HepG2 (cell line): ENCODE data around the gene CACNG1. TPM values are rescaled to one million over a fixed set of nuclear protein-coding genes. Genes with fewer than 3 reads are reported as not detected.

ENCODE experiments used
- ATAC-seq: fragments of 200-7000 bp; cut with Tn5 transposase; 3 replicates; pipeline ENCODE4 v1.9.1; 2020; ENCODE audit warnings: mild to moderate bottlenecking, moderate library complexity
- BruUV-seq: library from RNA; stranded (reverse); fragments of 400-500 nt; replicated peaks from 2 replicates; lab custom pipeline; 2021; lab: Mats Ljungman, UMichigan
- CTCF ChIA-PET: fragments of 300-600 bp; formaldehyde crosslinking; extraction: SDS; loops from one replicate; lab custom pipeline; 2021; ENCODE audit warnings: low total read pairs, inconsistent platforms, low intra/inter-chr PET ratio; lab: Yijun Ruan, JAX
- POLR2A ChIA-PET: fragments of 350-600 bp; sonication (Branson Sonifier 250); formaldehyde crosslinking; loops from one replicate; lab custom pipeline; 2020; ENCODE audit warnings: antibody characterized with exemption, inconsistent platforms; lab: Yijun Ruan, JAX
- DNase-seq: peaks from one replicate; pipeline ENCODE4 v3.0.0-alpha.2; 2015; ENCODE audit warnings: low spot score
- FAIRE-seq: peaks from 3 replicates; lab custom pipeline; 2011; peaks lifted over from hg19 to GRCh38; lab: Jason Lieb, UNC
- H2AFZ ChIP-seq: one replicate; pipeline ENCODE4 v1.6.1; 2011; ENCODE audit warnings: low read length, inconsistent platforms
- H3K27ac ChIP-seq: fragments of 300-600 bp; 3 replicates; pipeline ENCODE4 v1.8.0; 2011; ENCODE audit warnings: mixed run types, mild to moderate bottlenecking, mixed read lengths, low read length, inconsistent platforms; ENCODE audit not compliant: insufficient read depth; ENCODE audit errors: extremely low read length
- H3K27me3 ChIP-seq, 2 experiments: fragments of 200-600 bp in 1 of 2; 2 replicates in 1 of 2; 3 replicates in 1 of 2; pipeline versions ENCODE4 v1.6.0 to v1.8.0; 2011; ENCODE audit warnings: low read length in 2 of 2, mild to moderate bottlenecking in 2 of 2, moderate library complexity in 2 of 2, inconsistent platforms in 1 of 2; ENCODE audit not compliant: insufficient read depth in 2 of 2, control insufficient read depth in 1 of 2
- H3K36me3 ChIP-seq, 2 experiments: fragments of 200-600 bp in 1 of 2; replicated peaks in 1 of 2; 2 replicates in 1 of 2; 3 replicates in 1 of 2; pipeline versions ENCODE4 v1.5.1 to v1.8.0; 2011; ENCODE audit warnings: low read length in 2 of 2, inconsistent platforms in 1 of 2; ENCODE audit not compliant: insufficient read depth in 2 of 2, control insufficient read depth in 1 of 2
- H3K4me1 ChIP-seq: 2 replicates; pipeline ENCODE4 v1.5.1; 2012; ENCODE audit warnings: low read length, inconsistent platforms; ENCODE audit not compliant: insufficient read depth
- H3K4me2 ChIP-seq: 2 replicates; pipeline ENCODE4 v1.6.0; 2011; ENCODE audit warnings: low read depth, low read length, inconsistent platforms
- H3K4me3 ChIP-seq, 3 experiments: fragments of 200-600 bp in 1 of 3; sonication (generic), shearing (Covaris generic) in 1 of 3; replicated peaks in 1 of 3; 2 replicates each; pipeline ENCODE4 v1.5.1; 2011 to 2016; ENCODE audit warnings: low read length in 3 of 3, inconsistent platforms in 2 of 3, low read depth in 2 of 3, mild to moderate bottlenecking in 2 of 3, control low read depth in 1 of 3, mixed read lengths in 1 of 3; ENCODE audit not compliant: insufficient read depth in 1 of 3
- H3K79me2 ChIP-seq: one replicate; pipeline ENCODE4 v1.6.1; 2011; ENCODE audit warnings: low read length, inconsistent platforms; ENCODE audit not compliant: insufficient read depth
- H3K9ac ChIP-seq: 2 replicates; pipeline ENCODE4 v1.6.0; 2011; ENCODE audit warnings: mild to moderate bottlenecking, low read depth, low read length, inconsistent platforms; ENCODE audit not compliant: insufficient read depth
- H3K9me3 ChIP-seq: 2 replicates; pipeline ENCODE4 v1.5.1; 2012; ENCODE audit warnings: mild to moderate bottlenecking, low read length
- H4K20me1 ChIP-seq: 2 replicates; pipeline ENCODE4 v1.6.0; 2011; ENCODE audit warnings: inconsistent platforms, mild to moderate bottlenecking, low read length, moderate library complexity; ENCODE audit not compliant: insufficient read depth
- NONO ChIP-seq, 2 experiments: fragments of 450-650 bp in 1 of 2; sonication (generic) in 1 of 2; formaldehyde crosslinking in 1 of 2; IDR thresholded peaks in 1 of 2; conservative IDR thresholded peaks in 1 of 2; 2 replicates each; pipeline versions ENCODE4 v1.6.1 to v1.8.0; 2017 to 2022; ENCODE audit warnings: mild to moderate bottlenecking in 1 of 2, missing genetic modification reagents in 1 of 2, moderate library complexity in 1 of 2
- RAD51 ChIP-seq: fragments of 450-650 bp; IDR thresholded peaks from 2 replicates; pipeline ENCODE4 v1.6.1; 2016; ENCODE audit warnings: borderline replicate concordance
- SOX6 ChIP-seq, 2 experiments: fragments of 450-650 bp in 1 of 2; sonication (generic) in 1 of 2; formaldehyde crosslinking in 1 of 2; IDR thresholded peaks; 2 replicates each; pipeline versions ENCODE4 v1.4.0 to v1.6.1; 2017 to 2020; ENCODE audit warnings: antibody characterized with exemption in 1 of 2, mild to moderate bottlenecking in 1 of 2, missing genetic modification reagents in 1 of 2
- SRY ChIP-seq: sonication (generic); formaldehyde crosslinking; IDR thresholded peaks from 2 replicates; pipeline ENCODE4 v1.8.0; 2022; ENCODE audit warnings: mild to moderate bottlenecking, missing genetic modification reagents
- TAF15 ChIP-seq: fragments of 200-400 bp; formaldehyde crosslinking; IDR thresholded peaks from one replicate; pipeline ENCODE4 v1.6.1; 2018; ENCODE audit warnings: mild to moderate bottlenecking, low read depth, low read length; ENCODE audit not compliant: poor library complexity, severe bottlenecking
- ZFP82 ChIP-seq: sonication (generic); formaldehyde crosslinking; IDR thresholded peaks from 2 replicates; pipeline ENCODE4 v1.5.1; 2020; ENCODE audit warnings: mild to moderate bottlenecking, missing genetic modification reagents, borderline replicate concordance
- WGBS: methylation state at CpG from one replicate; pipeline ENCODE4 v1.1.6; 2017; ENCODE audit warnings: low lambda C conversion rate; 5-methylcytosine and 5-hydroxymethylcytosine counted together
- in situ Hi-C: cut with HindIII; loops from 2 replicates; pipeline ENCODE4 v1.10.0; 2017; ENCODE audit warnings: low pct_unique_long_range_greater_than_20kb; ENCODE audit not compliant: extremely low pct_ligation_motif_present
- intact Hi-C: fragments of 100-400 bp; cut with micrococcal nuclease; formaldehyde crosslinking; loops from one replicate; pipeline ENCODE4 v1.10.0; 2022; ENCODE audit not compliant: unreplicated experiment
- polyA plus RNA-seq, 8 experiments: library from polyadenylated mRNA; depleted of rRNA in 3 of 8; stranded (reverse) in 7 of 8; unstranded in 1 of 8; fragments of >200 nt; fragmentation: Illumina TruSeq in 4 of 8; extraction: Trizol in 4 of 8; gene quantifications; 2 replicates each; pipeline versions ENCODE4 v1.2.1 to v1.2.3, GENCODE V29; 2011 to 2016; ENCODE audit warnings: low read depth in 4 of 8, missing spikeins in 1 of 8, mixed read lengths in 1 of 8; ENCODE audit not compliant: insufficient read depth in 1 of 8
- total RNA-seq, 5 experiments: library from RNA; depleted of rRNA; stranded (reverse); fragments of >200 nt; fragmentation: Illumina TruSeq; extraction: Trizol; gene quantifications; 2 replicates each; pipeline ENCODE4 v1.2.3, GENCODE V29; 2016; ENCODE audit warnings: low read depth in 1 of 5
- TF ChIP-seq, protein P1 (sequence below): fragments of 450-650 bp; IDR thresholded peaks from 2 replicates; pipeline ENCODE4 v1.6.1; 2016
- TF ChIP-seq, protein P2 (sequence below): sonication (generic); formaldehyde crosslinking; IDR thresholded peaks from 2 replicates; pipeline ENCODE4 v1.4.0; 2020; ENCODE audit warnings: mild to moderate bottlenecking, missing genetic modification reagents

The CACNG1 gene
- total and polyA plus RNA-seq, 2 of the 13 experiments (the other 11 are each of a cell fraction or from before 2014, with no cell fraction given): not detected

DNA sequence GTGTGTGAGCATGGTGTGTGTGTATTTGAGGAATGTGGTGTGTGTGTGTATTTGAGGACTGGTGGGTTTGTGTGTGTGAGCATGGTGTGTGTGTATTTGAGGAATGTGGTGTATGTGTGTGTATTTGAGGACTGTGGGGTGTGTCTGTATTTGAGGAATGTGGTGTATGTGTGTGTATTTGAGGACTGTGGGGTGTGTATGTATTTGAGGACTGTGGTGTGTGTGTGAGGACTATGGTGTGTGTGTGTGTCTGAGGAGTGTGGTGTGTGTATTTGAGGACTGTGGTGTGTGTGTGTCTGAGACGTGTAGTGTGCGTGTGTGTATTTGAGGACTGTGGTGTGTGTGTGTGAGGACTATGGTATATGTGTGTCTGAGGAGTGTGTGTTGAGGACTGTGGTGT, 18.0 kb upstream of the CACNG1 start:
- Histone ChIP-seq H4K20me1 (no peaks in the 10 kb centered on the region), H2AFZ (no peak overlapping the region), H3K27me3 (peaks cover 7 to 35% of the 10 kb centered on the region in 2 experiments; a peak in 3 of 5 replicates), H3K4me1 (no peaks in the 10 kb centered on the region), H3K9me3 (no peaks in the 10 kb centered on the region), H3K79me2 (no peaks in the 10 kb centered on the region), H3K9ac (no peak overlapping the region), H3K27ac (no peak overlapping the region), H3K4me2 (no peak overlapping the region), H3K4me3 (no peak overlapping the region), H3K36me3 (no peaks in the 10 kb centered on the region)
- DNase-seq (no peak), ATAC-seq (no peak), FAIRE-seq (peak; percentile 61)
- CTCF ChIA-PET: no interaction called here
- 58% methylated on average over 2 of the region's 2 CpGs for WGBS
- POLR2A ChIA-PET: no interaction called here
- in situ Hi-C loops: no loop called here
- BruUV-seq: no TSS peak
- intact Hi-C loops: no loop called here
- TF ChIP-seq TAF15 (no peak), SOX6 (IDR thresholded peaks at IDR 0.05) (peak; percentile 55; the same call in 1 of the 2 replicates), SOX6 (CRISPR knock-in tag; IDR thresholded peaks at IDR 0.05) (no peak), NONO (IDR thresholded peaks at IDR 0.05) (peak; percentile 51; the same call in 1 of the 2 replicates), NONO (CRISPR knock-in tag; conservative IDR thresholded peaks at IDR 0.05) (no peak), RAD51 (0 out of 2 replicates have a peak, but pooled peaks have one; percentile 4), SRY (CRISPR knock-in tag) (no peak), ZFP82 (CRISPR knock-in tag) (no peak)
- TF ChIP-seq, protein P1, sequence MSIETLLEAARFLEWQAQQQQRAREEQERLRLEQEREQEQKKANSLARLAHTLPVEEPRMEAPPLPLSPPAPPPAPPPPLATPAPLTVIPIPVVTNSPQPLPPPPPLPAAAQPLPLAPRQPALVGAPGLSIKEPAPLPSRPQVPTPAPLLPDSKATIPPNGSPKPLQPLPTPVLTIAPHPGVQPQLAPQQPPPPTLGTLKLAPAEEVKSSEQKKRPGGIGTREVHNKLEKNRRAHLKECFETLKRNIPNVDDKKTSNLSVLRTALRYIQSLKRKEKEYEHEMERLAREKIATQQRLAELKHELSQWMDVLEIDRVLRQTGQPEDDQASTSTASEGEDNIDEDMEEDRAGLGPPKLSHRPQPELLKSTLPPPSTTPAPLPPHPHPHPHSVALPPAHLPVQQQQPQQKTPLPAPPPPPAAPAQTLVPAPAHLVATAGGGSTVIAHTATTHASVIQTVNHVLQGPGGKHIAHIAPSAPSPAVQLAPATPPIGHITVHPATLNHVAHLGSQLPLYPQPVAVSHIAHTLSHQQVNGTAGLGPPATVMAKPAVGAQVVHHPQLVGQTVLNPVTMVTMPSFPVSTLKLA: peak; percentile 26; the same call in 1 of the 2 replicates
- TF ChIP-seq, protein P2, sequence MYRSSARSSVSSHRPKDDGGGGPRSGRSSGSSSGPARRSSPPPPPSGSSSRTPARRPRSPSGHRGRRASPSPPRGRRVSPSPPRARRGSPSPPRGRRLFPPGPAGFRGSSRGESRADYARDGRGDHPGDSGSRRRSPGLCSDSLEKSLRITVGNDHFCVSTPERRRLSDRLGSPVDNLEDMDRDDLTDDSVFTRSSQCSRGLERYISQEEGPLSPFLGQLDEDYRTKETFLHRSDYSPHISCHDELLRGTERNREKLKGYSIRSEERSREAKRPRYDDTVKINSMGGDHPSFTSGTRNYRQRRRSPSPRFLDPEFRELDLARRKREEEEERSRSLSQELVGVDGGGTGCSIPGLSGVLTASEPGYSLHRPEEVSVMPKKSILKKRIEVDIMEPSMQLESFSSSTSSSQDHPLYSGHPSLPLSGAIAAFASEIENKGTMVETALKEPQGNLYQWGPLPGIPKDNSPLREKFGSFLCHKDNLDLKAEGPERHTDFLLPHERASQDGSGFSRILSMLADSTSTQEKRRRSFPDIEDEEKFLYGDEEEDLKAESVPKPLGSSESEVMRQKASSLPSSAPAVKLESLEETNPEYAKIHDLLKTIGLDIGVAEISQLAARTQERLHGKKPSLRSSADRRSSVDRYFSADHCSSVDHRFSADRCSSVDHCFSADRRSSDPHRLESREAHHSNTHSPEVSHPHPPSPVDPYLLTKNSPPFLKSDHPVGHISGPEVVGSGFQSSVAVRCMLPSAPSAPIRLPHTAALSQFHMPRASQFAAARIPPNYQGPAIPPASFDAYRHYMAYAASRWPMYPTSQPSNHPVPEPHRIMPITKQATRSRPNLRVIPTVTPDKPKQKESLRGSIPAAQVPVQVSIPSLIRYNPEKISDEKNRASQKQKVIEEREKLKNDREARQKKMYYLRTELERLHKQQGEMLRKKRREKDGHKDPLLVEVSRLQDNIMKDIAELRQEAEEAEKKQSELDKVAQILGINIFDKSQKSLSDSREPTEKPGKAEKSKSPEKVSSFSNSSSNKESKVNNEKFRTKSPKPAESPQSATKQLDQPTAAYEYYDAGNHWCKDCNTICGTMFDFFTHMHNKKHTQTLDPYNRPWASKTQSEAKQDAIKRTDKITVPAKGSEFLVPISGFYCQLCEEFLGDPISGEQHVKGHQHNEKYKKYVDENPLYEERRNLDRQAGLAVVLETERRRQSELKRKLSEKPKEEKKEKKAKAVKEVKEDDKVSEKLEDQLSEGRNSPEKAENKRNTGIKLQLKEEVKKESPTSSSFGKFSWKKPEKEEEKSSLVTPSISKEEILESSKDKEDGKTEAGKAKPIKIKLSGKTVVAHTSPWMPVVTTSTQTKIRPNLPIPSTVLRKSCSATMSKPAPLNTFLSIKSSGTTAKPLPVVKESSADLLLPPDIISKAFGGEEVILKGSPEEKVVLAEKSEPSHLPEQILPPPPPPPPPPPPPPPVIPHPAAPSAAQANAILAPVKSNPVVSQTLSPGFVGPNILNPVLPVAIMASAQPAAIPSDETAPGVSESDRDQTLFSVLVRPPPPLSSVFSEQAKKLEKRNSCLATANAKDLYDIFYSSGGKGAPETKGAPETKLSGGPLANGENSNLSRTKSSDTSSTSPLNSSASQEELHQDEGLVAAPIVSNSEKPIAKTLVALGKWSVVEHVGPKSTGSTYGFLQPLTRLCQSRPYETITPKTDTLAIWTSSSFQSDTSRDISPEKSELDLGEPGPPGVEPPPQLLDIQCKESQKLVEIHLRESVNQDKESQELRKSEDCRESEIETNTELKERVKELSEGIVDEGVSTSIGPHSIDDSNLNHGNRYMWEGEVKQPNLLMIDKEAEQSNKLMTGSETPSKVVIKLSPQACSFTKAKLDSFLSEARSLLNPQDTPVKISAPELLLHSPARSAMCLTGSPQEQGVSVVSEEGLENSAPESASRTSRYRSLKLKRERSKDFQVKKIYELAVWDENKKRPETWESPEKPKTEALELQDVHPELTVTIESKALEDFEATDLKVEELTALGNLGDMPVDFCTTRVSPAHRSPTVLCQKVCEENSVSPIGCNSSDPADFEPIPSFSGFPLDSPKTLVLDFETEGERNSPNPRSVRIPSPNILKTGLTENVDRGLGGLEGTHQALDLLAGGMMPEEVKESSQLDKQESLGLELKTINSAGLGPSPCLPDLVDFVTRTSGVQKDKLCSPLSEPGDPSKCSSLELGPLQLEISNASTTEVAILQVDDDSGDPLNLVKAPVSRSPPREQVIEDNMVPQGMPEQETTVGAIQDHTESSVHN (CRISPR knock-in tag): no peak
